Upper lobe of right lung (tissue), 1 donor: ENCODE results near the gene STARD5. TPM values are rescaled to one million over a fixed set of nuclear protein-coding genes. Genes with fewer than 3 reads are reported as not detected.

ENCODE experiments used
- ATAC-seq: fragments of 200-7000 bp; cut with Tn5 transposase; one replicate; pipeline ENCODE4 v1.9.1; 2020; ENCODE audit warnings: mild to moderate bottlenecking, moderate library complexity
- DNase-seq: peaks from one replicate; pipeline ENCODE4 v3.0.0-alpha.2; 2020
- H3K27ac ChIP-seq: fragments of 200-600 bp; one replicate; pipeline ENCODE4 v1.8.0; 2022
- H3K27me3 ChIP-seq: fragments of 200-600 bp; one replicate; pipeline ENCODE4 v1.8.0; 2022; ENCODE audit warnings: mild to moderate bottlenecking
- H3K36me3 ChIP-seq: fragments of 200-600 bp; one replicate; pipeline ENCODE4 v1.8.0; 2022
- H3K4me1 ChIP-seq: fragments of 200-600 bp; one replicate; pipeline ENCODE4 v1.8.0; 2022
- H3K4me3 ChIP-seq: fragments of 200-600 bp; one replicate; pipeline ENCODE4 v1.8.0; 2022; ENCODE audit warnings: mild to moderate bottlenecking
- H3K9me3 ChIP-seq: fragments of 200-600 bp; one replicate; pipeline ENCODE4 v1.8.0; 2022
- intact Hi-C: fragments of 100-400 bp; cut with DNase I; formaldehyde crosslinking; loops from one replicate; pipeline ENCODE4 v1.11.0; 2022
- total RNA-seq: library from RNA; stranded (reverse); fragmentation: NEBNext Ultra II Directional; extraction: Animal tissue kit (Norgen Biotek cat#: 25700); gene quantifications from one replicate; pipeline ENCODE4 v1.2.1, GENCODE V29; 2021
- TF ChIP-seq, protein P1 (sequence below): fragments of 200-600 bp; IDR thresholded peaks from one replicate; pipeline ENCODE4 v1.8.0; 2022; ENCODE audit warnings: antibody characterized with exemption
- donor health status: DM: no; HTN: yes; CAD: no; lungs with severe emphysema.

STARD5 gene
- total RNA-seq, 1 donor from 2014 or later, result 5.4 TPM

- no peaks in the 10 kb centered on the region for H3K4me1 ChIP-seq
- H3K27ac ChIP-seq, result no peak overlapping the region
- no peak for DNase-seq
Measured at GRCh38 chr15:81273200-81273599, 50.7 kb downstream of the STARD5 start.

GRCh38 chr15:81271761-81272644 lies 51.9 kb downstream of the STARD5 start:
- H3K36me3 ChIP-seq, result peaks cover 21% of the 10 kb centered on the region
- H3K9me3 ChIP-seq, result no peaks in the 10 kb centered on the region
- H3K4me1 ChIP-seq, result no peaks in the 10 kb centered on the region
- H3K27ac ChIP-seq, result no peak overlapping the region
- ATAC-seq (no peak), DNase-seq (no peak)
- TF ChIP-seq, protein P1, sequence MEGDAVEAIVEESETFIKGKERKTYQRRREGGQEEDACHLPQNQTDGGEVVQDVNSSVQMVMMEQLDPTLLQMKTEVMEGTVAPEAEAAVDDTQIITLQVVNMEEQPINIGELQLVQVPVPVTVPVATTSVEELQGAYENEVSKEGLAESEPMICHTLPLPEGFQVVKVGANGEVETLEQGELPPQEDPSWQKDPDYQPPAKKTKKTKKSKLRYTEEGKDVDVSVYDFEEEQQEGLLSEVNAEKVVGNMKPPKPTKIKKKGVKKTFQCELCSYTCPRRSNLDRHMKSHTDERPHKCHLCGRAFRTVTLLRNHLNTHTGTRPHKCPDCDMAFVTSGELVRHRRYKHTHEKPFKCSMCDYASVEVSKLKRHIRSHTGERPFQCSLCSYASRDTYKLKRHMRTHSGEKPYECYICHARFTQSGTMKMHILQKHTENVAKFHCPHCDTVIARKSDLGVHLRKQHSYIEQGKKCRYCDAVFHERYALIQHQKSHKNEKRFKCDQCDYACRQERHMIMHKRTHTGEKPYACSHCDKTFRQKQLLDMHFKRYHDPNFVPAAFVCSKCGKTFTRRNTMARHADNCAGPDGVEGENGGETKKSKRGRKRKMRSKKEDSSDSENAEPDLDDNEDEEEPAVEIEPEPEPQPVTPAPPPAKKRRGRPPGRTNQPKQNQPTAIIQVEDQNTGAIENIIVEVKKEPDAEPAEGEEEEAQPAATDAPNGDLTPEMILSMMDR, result no peak
- no peaks in the 10 kb centered on the region for H3K27me3 ChIP-seq
- no peak overlapping the region for H3K4me3 ChIP-seq
- intact Hi-C loops, result no loop called here

More at GRCh38 chr15:81273200-81273599, 50.7 kb downstream of the STARD5 start:
- Histone ChIP-seq H3K9me3 (no peaks in the 10 kb centered on the region), H3K27me3 (no peaks in the 10 kb centered on the region), H3K4me3 (no peak overlapping the region), H3K36me3 (peaks cover 21% of the 10 kb centered on the region)
- TF ChIP-seq, protein P1, result no peak
- intact Hi-C loops, result no loop called here
- no peak for ATAC-seq

- intact Hi-C loops, result no loop called here
- peaks cover 5% of the 10 kb centered on the region for H3K4me1 ChIP-seq
- no peak for ATAC-seq
- H3K27me3 ChIP-seq, result no peaks in the 10 kb centered on the region
- TF ChIP-seq, protein P1, result no peak
- no peaks in the 10 kb centered on the region for H3K9me3 ChIP-seq
- peaks cover 21% of the 10 kb centered on the region for H3K36me3 ChIP-seq
- DNase-seq, result no peak
- H3K4me3 ChIP-seq, result no peak overlapping the region
- no peak overlapping the region for H3K27ac ChIP-seq
Measured at GRCh38 chr15:81270781-81271491, 53.0 kb downstream of the STARD5 start.

- DNase-seq (no peak), ATAC-seq (no peak)
- TF ChIP-seq, protein P1, result no peak
- Histone ChIP-seq H3K4me3 (no peak overlapping the region), H3K4me1 (peaks cover 11% of the 10 kb centered on the region), H3K9me3 (no peaks in the 10 kb centered on the region), H3K27ac (no peak overlapping the region), H3K27me3 (no peaks in the 10 kb centered on the region), H3K36me3 (peaks cover 21% of the 10 kb centered on the region)
- intact Hi-C loops, result no loop called here
Measured at GRCh38 chr15:81270188-81270587, 53.8 kb downstream of the STARD5 start.

GRCh38 chr15:81268881-81269601 lies 54.9 kb downstream of the STARD5 start:
- TF ChIP-seq, protein P1, result no peak
- DNase-seq, result no peak
- H3K27me3 ChIP-seq, result no peaks in the 10 kb centered on the region
- H3K4me1 ChIP-seq, result peaks cover 15% of the 10 kb centered on the region
- no peaks in the 10 kb centered on the region for H3K9me3 ChIP-seq
- intact Hi-C loops, result loop anchor here (5.0 to 10.0 kb wide), 3 partner anchors 114 to 274 kb away; no protein-coding TSS in a partner anchor
- peak; percentile 63 for ATAC-seq
- peaks cover 21% of the 10 kb centered on the region for H3K36me3 ChIP-seq
- H3K27ac ChIP-seq, result no peak overlapping the region
- no peak overlapping the region for H3K4me3 ChIP-seq
